GM23338 (cell line): ENCODE results near the gene CDC42BPB. TPM values are rescaled to one million over a fixed set of nuclear protein-coding genes. Genes with fewer than 3 reads are reported as not detected.

Experiments
- ATAC-seq: fragments of 200-7000 bp; cut with Tn5 transposase; 3 replicates; pipeline ENCODE4 v1.9.1; 2020
- DNase-seq: peaks from one replicate; pipeline ENCODE4 v3.0.0-alpha.2; 2015; ENCODE audit warnings: low spot score
- H2AFZ ChIP-seq: fragments of 200-600 bp; sonication (generic); 2 replicates; pipeline ENCODE4 v1.8.0; 2016; ENCODE audit warnings: antibody characterized with exemption, mild to moderate bottlenecking, moderate library complexity
- H3F3A ChIP-seq: fragments of 200-600 bp; sonication (generic); replicated peaks from 2 replicates; pipeline ENCODE4 v1.8.0; 2017; ENCODE audit warnings: antibody characterized with exemption, mixed run types, low read depth
- H3K27ac ChIP-seq: fragments of 200-600 bp; sonication (generic); 2 replicates; pipeline ENCODE4 v1.6.1; 2016; ENCODE audit warnings: low read depth
- H3K27me3 ChIP-seq: fragments of 200-600 bp; sonication (generic); 2 replicates; pipeline ENCODE4 v1.8.0; 2016; ENCODE audit warnings: mild to moderate bottlenecking, mixed run types, moderate library complexity; ENCODE audit not compliant: insufficient read depth
- H3K36me3 ChIP-seq: fragments of 200-600 bp; sonication (generic); 2 replicates; pipeline ENCODE4 v1.8.0; 2016; ENCODE audit warnings: mild to moderate bottlenecking; ENCODE audit not compliant: insufficient read depth
- H3K4me1 ChIP-seq: fragments of 200-600 bp; sonication (generic); 2 replicates; pipeline ENCODE4 v1.8.0; 2016; ENCODE audit warnings: mild to moderate bottlenecking, moderate library complexity; ENCODE audit not compliant: insufficient read depth
- H3K4me2 ChIP-seq: fragments of 200-600 bp; sonication (generic); 2 replicates; pipeline ENCODE4 v1.7.1; 2017; ENCODE audit warnings: mixed run types
- H3K4me3 ChIP-seq: fragments of 200-600 bp; sonication (generic); 2 replicates; pipeline ENCODE4 v1.6.1; 2016; ENCODE audit warnings: mixed run types
- H3K79me2 ChIP-seq: fragments of 200-600 bp; sonication (generic); replicated peaks from 2 replicates; pipeline ENCODE4 v1.8.0; 2017; ENCODE audit warnings: mild to moderate bottlenecking; ENCODE audit not compliant: insufficient read depth
- H3K9me2 ChIP-seq: fragments of 200-600 bp; sonication (generic); 2 replicates; pipeline ENCODE4 v1.8.0; 2017; ENCODE audit not compliant: insufficient read depth
- H4K20me1 ChIP-seq: fragments of 200-600 bp; sonication (generic); replicated peaks from 2 replicates; pipeline ENCODE4 v1.8.0; 2017; ENCODE audit warnings: mild to moderate bottlenecking; ENCODE audit not compliant: insufficient read depth
- H3K27ac Mint-ChIP-seq: 2 replicates; pipeline ENCODE4 v1.8.0; 2020; ENCODE audit warnings: inconsistent platforms, mild to moderate bottlenecking, moderate library complexity, mixed read lengths
- H3K27me3 Mint-ChIP-seq: 3 replicates; pipeline ENCODE4 v1.8.0; 2022; ENCODE audit warnings: low read depth, mild to moderate bottlenecking, moderate library complexity, mixed read lengths, inconsistent platforms; ENCODE audit not compliant: insufficient read depth, poor library complexity
- H3K36me3 Mint-ChIP-seq: 3 replicates; pipeline ENCODE4 v1.8.0; 2021; ENCODE audit warnings: low read depth, mild to moderate bottlenecking, inconsistent platforms, moderate library complexity, mixed read lengths
- H3K4me1 Mint-ChIP-seq: 3 replicates; pipeline ENCODE4 v1.8.0; 2020; ENCODE audit warnings: mild to moderate bottlenecking, inconsistent platforms, mixed read lengths
- H3K4me3 Mint-ChIP-seq: 3 replicates; pipeline ENCODE4 v1.8.0; 2021; ENCODE audit warnings: moderate library complexity, mild to moderate bottlenecking, inconsistent platforms, mixed read lengths
- H3K9me3 Mint-ChIP-seq: 3 replicates; pipeline ENCODE4 v1.8.0; 2020; ENCODE audit warnings: moderate library complexity, mild to moderate bottlenecking, inconsistent platforms, mixed read lengths
- CTCF ChIP-seq, 2 experiments: fragments of 200-600 bp in 1 of 2; sonication (generic) in 1 of 2; conservative IDR thresholded peaks; 2 replicates each; pipeline versions ENCODE4 v1.5.1 to v1.6.1; 2016 to 2017; ENCODE audit warnings: antibody characterized with exemption in 2 of 2, low read depth in 2 of 2, mild to moderate bottlenecking in 2 of 2, moderate library complexity in 1 of 2
- EZH2 ChIP-seq: fragments of 200-600 bp; sonication (generic); IDR thresholded peaks from one replicate; pipeline ENCODE4 v1.8.0; 2017; ENCODE audit warnings: antibody characterized with exemption, mild to moderate bottlenecking, low read depth; ENCODE audit not compliant: unreplicated experiment
- JUNB ChIP-seq: IDR thresholded peaks from one replicate; pipeline ENCODE4 v1.6.1; 2016; ENCODE audit warnings: antibody characterized with exemption; ENCODE audit not compliant: unreplicated experiment
- NANOG ChIP-seq: IDR thresholded peaks from 2 replicates; pipeline ENCODE4 v1.6.1; 2016; ENCODE audit warnings: antibody characterized with exemption, borderline replicate concordance
- POLR2AphosphoS5 ChIP-seq: IDR thresholded peaks from 2 replicates; pipeline ENCODE4 v1.6.1; 2016; ENCODE audit warnings: antibody characterized with exemption, low read depth
- ZNF462 ChIP-seq: fragments of 250-450 bp; sonication (Bioruptor Pico); IDR thresholded peaks from 2 replicates; pipeline ENCODE4 v1.5.0; 2020; ENCODE audit warnings: mild to moderate bottlenecking, moderate library complexity
- polyA plus RNA-seq: library from polyadenylated mRNA; unstranded; fragments of >200 nt; fragmentation: Nextera tagmentation; extraction: Ambion mirVana; gene quantifications from 2 replicates; pipeline ENCODE4 v1.2.1, GENCODE V29; 2016
- total RNA-seq: library from RNA; depleted of rRNA; stranded (reverse); fragments of >200 nt; shearing (Covaris generic); gene quantifications from 2 replicates; pipeline ENCODE4 v1.2.3, GENCODE V29; 2014
- TF ChIP-seq, protein P1 (sequence below): IDR thresholded peaks from 2 replicates; pipeline ENCODE4 v1.6.1; 2016; ENCODE audit warnings: antibody characterized with exemption

The CDC42BPB gene
- total and polyA plus RNA-seq, 2 experiments from 2014 or later: 12.3 to 127 TPM

GRCh38 chr14:102938191-102938590 is 119.2 kb downstream of the CDC42BPB start:
- no peak overlapping the region for H3K4me3 Mint-ChIP-seq
- no peak overlapping the region for H2AFZ ChIP-seq
- H3K27me3 Mint-ChIP-seq: peaks cover 9% of the 10 kb centered on the region
- H3K9me2 ChIP-seq: no peaks in the 10 kb centered on the region
- H3K27ac Mint-ChIP-seq: no peak overlapping the region
- no peaks in the 10 kb centered on the region for H3K4me1 ChIP-seq
- H3K27me3 ChIP-seq: no peaks in the 10 kb centered on the region
- no peak overlapping the region for H3K27ac ChIP-seq
- TF ChIP-seq EZH2: no peak
- no peak for TF ChIP-seq ZNF462 (CRISPR knock-in tag)
- TF ChIP-seq, protein P1, sequence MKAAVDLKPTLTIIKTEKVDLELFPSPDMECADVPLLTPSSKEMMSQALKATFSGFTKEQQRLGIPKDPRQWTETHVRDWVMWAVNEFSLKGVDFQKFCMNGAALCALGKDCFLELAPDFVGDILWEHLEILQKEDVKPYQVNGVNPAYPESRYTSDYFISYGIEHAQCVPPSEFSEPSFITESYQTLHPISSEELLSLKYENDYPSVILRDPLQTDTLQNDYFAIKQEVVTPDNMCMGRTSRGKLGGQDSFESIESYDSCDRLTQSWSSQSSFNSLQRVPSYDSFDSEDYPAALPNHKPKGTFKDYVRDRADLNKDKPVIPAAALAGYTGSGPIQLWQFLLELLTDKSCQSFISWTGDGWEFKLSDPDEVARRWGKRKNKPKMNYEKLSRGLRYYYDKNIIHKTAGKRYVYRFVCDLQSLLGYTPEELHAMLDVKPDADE: no peak
- TF ChIP-seq NANOG: no peak
- TF ChIP-seq POLR2AphosphoS5: no peak
- no peak for TF ChIP-seq JUNB
- TF ChIP-seq CTCF (conservative IDR thresholded peaks at IDR 0.05; ENCODE audit: low read depth in 2 of 2): no peak
- peaks cover 3% of the 10 kb centered on the region; the same call in 1 of the 2 replicates for H3K36me3 ChIP-seq
- no peaks in the 10 kb centered on the region for H3K79me2 ChIP-seq
- no peaks in the 10 kb centered on the region for H3K4me1 Mint-ChIP-seq
- peaks cover 9% of the 10 kb centered on the region; the same call in 1 of the 2 replicates for H4K20me1 ChIP-seq
- H3K4me3 ChIP-seq: no peak overlapping the region
- peaks cover 35% of the 10 kb centered on the region for H3K36me3 Mint-ChIP-seq
- no peak overlapping the region for H3K4me2 ChIP-seq
- no peak for DNase-seq
- no peaks in the 10 kb centered on the region for H3K9me3 Mint-ChIP-seq
- no peak for ATAC-seq
- no peaks in the 10 kb centered on the region for H3F3A ChIP-seq
